ENCODE results near the gene PPFIA1.

PPFIA1 gene

DNA sequence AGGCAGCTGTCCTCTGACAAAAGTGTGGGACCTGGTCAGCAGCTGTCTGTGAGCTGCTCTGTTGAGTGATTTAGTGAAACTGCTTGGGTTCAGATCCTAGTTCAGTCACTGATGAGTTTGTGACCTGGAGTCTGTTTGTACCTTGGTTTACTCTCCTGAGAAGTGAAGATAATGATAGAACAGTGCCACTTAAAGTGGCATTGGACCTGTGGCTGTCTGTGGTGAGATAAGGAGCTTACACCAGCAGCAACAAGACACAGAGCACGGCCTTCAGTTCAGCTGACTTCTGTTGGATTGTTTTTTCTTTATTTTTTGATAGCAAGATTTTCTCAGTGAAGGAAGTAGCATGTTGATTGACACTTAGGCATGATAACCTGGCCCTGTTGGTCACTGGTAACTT lies 81.6 kb downstream of the PPFIA1 start:
- H3K27me3 ChIP-seq, result no peaks in the 10 kb centered on the region
- TF ChIP-seq, protein P1, sequence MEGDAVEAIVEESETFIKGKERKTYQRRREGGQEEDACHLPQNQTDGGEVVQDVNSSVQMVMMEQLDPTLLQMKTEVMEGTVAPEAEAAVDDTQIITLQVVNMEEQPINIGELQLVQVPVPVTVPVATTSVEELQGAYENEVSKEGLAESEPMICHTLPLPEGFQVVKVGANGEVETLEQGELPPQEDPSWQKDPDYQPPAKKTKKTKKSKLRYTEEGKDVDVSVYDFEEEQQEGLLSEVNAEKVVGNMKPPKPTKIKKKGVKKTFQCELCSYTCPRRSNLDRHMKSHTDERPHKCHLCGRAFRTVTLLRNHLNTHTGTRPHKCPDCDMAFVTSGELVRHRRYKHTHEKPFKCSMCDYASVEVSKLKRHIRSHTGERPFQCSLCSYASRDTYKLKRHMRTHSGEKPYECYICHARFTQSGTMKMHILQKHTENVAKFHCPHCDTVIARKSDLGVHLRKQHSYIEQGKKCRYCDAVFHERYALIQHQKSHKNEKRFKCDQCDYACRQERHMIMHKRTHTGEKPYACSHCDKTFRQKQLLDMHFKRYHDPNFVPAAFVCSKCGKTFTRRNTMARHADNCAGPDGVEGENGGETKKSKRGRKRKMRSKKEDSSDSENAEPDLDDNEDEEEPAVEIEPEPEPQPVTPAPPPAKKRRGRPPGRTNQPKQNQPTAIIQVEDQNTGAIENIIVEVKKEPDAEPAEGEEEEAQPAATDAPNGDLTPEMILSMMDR (IDR thresholded peaks at IDR 0.05), result no peak
- H3K27ac ChIP-seq, result no peak overlapping the region
- no peaks in the 10 kb centered on the region for H3K9me3 ChIP-seq
- H3K4me3 ChIP-seq (ENCODE audit: low read depth in 1 of 2, low read length in 1 of 2), result no peak overlapping the region
- H3K36me3 ChIP-seq, result peaks cover 98% of the 10 kb centered on the region
- no peaks in the 10 kb centered on the region for H3K4me1 ChIP-seq (ENCODE audit: control insufficient read depth in 1 of 2, insufficient read depth in 1 of 2, low read depth in 1 of 2, low read length in 1 of 2)

DNA sequence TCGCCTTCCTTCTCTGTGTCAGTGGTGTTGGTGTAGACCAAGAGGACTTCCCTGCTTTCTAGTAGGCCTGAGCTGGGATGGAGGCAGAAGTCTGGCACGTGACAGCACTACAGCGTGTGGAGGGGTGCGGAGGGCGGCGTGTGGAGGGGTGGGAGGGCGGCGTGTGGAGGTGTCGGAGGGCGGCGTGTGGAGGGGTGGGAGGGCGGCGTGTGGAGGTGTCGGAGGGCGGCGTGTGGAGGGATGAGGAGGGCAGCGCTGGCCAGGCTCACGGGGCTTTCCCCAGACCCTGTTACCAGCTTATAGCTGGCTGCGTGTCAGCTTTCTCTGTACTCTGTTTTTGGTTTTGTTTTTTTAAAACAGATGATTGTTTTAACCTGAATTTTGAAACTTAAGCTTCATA lies 82.1 kb downstream of the PPFIA1 start:
- no peak overlapping the region for H3K4me3 ChIP-seq (ENCODE audit: low read depth in 1 of 2, low read length in 1 of 2)
- H3K4me1 ChIP-seq (ENCODE audit: control insufficient read depth in 1 of 2, insufficient read depth in 1 of 2, low read depth in 1 of 2, low read length in 1 of 2), result no peaks in the 10 kb centered on the region
- TF ChIP-seq, protein P1 (IDR thresholded peaks at IDR 0.05), result no peak
- no peaks in the 10 kb centered on the region for H3K9me3 ChIP-seq
- H3K27ac ChIP-seq, result no peak overlapping the region
- H3K27me3 ChIP-seq, result no peaks in the 10 kb centered on the region
- peaks cover 96% of the 10 kb centered on the region for H3K36me3 ChIP-seq

DNA sequence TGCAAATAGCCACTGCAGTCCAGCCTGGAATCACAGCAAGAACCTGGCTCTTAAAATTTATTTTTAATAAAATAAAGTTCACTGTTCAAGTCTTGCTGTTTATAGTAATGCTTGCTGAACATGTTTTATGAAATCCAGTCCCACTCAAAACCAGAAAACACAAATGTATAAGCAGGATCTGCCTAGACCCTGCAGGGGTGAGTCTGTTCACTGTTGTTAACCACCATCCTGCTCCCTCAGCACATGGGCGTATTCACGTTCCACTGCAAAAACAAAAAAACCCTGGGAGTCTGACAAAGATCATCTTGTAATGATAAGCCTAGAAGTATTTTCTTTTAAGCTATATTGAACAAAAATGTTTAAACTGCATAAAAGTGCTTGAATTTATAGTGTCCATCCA lies 82.8 kb downstream of the PPFIA1 start:
- Histone ChIP-seq H3K9me3 (no peaks in the 10 kb centered on the region), H3K4me1 (ENCODE audit: control insufficient read depth in 1 of 2, insufficient read depth in 1 of 2, low read depth in 1 of 2, low read length in 1 of 2) (no peaks in the 10 kb centered on the region), H3K27me3 (no peaks in the 10 kb centered on the region), H3K27ac (no peak overlapping the region), H3K4me3 (ENCODE audit: low read depth in 1 of 2, low read length in 1 of 2) (no peak overlapping the region), H3K36me3 (peaks cover 96% of the 10 kb centered on the region)
- TF ChIP-seq, protein P1 (IDR thresholded peaks at IDR 0.05), result no peak

DNA sequence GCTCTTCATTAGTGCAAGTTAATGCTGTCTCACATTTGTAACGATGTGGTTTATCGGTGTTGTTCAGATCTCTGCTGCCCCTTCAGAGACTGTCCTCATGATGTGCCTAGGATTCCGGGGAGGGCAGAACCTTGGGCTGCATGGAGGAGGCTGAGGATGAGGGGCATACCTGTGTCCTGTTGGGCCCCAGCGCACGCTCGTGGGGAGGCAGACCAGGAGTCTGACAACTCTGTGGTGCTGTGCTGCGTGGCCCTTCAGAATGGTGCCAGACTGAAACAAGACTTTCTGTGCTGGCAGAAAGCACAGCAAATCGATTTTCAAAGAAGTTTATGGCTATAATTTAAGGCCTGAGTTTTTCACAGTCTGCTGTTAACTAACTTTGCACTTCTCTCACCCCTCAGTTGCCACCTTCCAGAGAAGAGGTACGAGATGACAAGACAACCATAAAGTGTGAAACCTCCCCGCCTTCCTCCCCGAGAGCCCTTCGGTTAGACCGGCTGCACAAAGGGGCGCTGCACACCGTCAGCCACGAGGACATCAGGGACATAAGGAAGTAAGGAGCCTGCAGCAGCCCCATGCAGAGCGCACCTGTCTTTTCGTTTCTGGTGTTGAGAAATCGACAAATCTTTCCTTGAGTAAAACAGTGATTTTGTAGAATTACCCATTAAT lies 83.5 kb downstream of the PPFIA1 start:
- no peak overlapping the region for H3K27ac ChIP-seq
- H3K36me3 ChIP-seq, result peaks cover 96% of the 10 kb centered on the region

DNA sequence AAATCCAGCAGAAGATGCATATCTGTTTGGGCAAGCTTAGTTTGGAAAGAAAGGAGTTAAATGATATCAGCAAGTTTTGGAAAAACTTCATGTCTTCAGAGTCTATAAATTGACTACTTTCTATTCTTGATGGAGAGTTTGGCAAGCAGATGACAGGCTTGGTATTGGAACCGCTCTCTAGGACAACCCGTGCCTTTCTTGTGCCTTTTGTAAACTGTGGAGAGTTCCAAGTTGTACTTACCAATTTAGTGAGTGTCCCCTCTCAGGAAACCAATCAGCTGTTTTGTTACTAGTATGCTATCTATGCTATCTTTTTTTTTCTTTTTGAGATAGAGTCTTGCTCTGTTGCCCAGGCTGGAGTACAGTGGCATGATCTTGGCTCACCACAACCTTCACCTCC lies 84.1 kb downstream of the PPFIA1 start:
- Histone ChIP-seq H3K27me3 (no peaks in the 10 kb centered on the region), H3K27ac (no peak overlapping the region), H3K4me1 (ENCODE audit: control insufficient read depth in 1 of 2, insufficient read depth in 1 of 2, low read depth in 1 of 2, low read length in 1 of 2) (no peaks in the 10 kb centered on the region), H3K4me3 (ENCODE audit: low read depth in 1 of 2, low read length in 1 of 2) (no peak overlapping the region), H3K36me3 (peaks cover 96% of the 10 kb centered on the region), H3K9me3 (no peaks in the 10 kb centered on the region)
- TF ChIP-seq, protein P1 (IDR thresholded peaks at IDR 0.05), result no peak

More for the DNA sequence above, 83.5 kb downstream of the PPFIA1 start:
- no peaks in the 10 kb centered on the region for H3K4me1 ChIP-seq (ENCODE audit: control insufficient read depth in 1 of 2, insufficient read depth in 1 of 2, low read depth in 1 of 2, low read length in 1 of 2)
- H3K9me3 ChIP-seq, result no peaks in the 10 kb centered on the region
- H3K27me3 ChIP-seq, result no peaks in the 10 kb centered on the region
- TF ChIP-seq, protein P1 (IDR thresholded peaks at IDR 0.05), result no peak
- no peak overlapping the region for H3K4me3 ChIP-seq (ENCODE audit: low read depth in 1 of 2, low read length in 1 of 2)
